SK-N-MC (cell line): Measurements from ENCODE around the gene IRAK3.

Experiments
- EZH2 ChIP-seq: fragments of 200-600 bp; sonication (generic); IDR thresholded peaks from one replicate; pipeline ENCODE4 v1.6.1; 2017; ENCODE audit warnings: antibody characterized with exemption
- POLR2AphosphoS5 ChIP-seq: IDR thresholded peaks from 2 replicates; pipeline ENCODE4 v1.6.1; 2012; ENCODE audit warnings: mild to moderate bottlenecking, low read depth, low read length, borderline replicate concordance

DNA sequence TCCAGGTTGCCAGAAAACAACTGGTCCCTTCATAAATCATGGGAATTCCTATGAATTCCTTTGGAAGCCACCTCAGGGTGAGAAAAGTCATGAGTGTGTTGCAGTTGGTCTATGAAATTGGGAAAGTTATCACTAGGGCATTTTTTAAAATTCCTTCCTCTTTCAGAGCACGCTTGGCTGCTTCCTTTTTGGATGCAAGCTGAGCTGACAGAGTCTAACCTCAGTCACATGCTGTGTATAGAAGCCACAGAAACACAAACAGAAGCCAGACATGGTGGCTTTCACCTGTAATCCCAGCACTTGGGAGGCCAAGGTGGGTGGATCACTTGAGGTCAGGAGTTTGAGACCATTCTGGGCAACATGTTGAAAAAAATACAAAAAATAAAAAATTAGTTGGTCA lies 91.5 kb downstream of the IRAK3 start:
- no peak for TF ChIP-seq POLR2AphosphoS5
- TF ChIP-seq EZH2 = no peak
